ENCODE data around the gene ST8SIA2.

ST8SIA2 gene

DNA sequence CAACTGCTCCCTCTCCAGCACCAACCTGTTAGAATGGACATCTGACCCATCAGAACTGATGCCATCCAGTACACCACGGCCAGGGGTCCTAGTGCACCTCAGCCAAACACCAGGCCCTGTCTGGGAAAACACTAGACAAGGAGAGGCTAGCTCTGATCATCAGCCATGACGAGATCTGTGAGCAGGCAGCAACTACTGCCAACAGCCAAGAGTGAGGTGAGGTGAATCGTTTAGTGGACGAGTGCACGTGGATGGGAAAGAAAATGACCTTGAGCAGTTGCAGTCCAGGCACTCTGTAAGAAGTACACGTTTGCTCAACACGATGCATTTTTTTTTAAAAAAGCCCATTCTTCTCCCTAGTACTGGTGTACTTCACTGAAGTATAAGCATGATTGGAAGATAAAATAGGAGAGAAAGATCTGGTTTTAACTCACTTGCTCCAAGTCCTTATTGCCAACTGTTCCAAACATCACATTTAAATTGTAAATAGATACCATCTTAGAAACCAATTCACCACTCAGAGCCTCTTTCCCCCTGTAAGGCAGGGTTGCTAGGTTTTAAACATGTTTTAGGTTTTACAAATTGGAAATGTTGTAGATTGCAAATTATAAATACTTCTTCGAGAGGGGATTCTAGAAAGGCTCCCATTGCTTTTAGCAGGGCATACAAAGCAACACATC is 5.7 kb downstream of the ST8SIA2 start:
- no peak for DNase-seq

DNA sequence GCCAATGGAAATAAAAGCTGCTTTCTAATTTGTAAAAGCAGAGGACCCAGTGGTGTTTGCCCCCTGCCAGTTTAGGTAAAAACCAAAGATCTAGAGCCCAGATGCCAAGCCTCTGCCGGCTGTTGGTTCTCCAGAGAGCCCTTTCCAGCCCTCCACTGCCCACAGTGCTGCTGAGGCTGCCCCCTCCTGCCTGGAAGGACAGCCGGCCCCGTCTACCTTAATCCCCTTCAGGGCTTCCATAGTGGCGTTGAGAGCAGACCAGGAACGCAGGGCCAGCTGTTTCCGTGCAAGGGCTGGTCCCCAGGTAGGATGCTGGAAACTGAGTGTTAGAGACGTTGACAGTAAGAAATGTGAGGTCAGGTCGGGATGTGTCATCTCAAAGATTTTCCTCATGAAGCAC is 6.9 kb downstream of the ST8SIA2 start:
- DNase-seq, result no peak

- DNase-seq, result no peak
Measured at GRCh38 chr15:92400980-92401787, 7.5 kb downstream of the ST8SIA2 start.

GRCh38 chr15:92402751-92403150 is 9.1 kb downstream of the ST8SIA2 start:
- DNase-seq, result no peak

- no peak for DNase-seq
Measured at GRCh38 chr15:92405942-92406341, 12.3 kb downstream of the ST8SIA2 start.

GRCh38 chr15:92407321-92407720 is 13.6 kb downstream of the ST8SIA2 start:
- no peak for DNase-seq

DNA sequence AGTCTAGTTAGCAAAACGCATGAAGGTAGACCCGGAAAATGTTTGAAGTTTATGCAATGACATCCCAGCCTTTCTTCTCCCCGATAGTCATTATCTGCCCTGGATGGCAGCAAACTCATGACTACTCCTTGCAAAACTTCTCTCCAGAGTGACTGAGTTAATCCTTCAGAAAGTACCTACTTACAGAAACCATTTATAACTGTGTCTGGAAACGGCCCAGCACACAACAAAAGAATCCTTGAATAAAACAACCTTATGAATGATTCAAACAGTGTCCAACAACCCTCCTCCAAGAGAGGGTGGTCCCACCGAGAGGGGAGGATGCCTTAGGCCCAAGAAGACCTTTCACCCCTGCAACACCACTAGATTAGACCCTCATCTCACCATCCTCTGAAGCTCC is 14.2 kb downstream of the ST8SIA2 start:
- DNase-seq, result no peak

- DNase-seq, result no peak
Measured at GRCh38 chr15:92409006-92409405, 15.3 kb downstream of the ST8SIA2 start.

- no peak for DNase-seq
Measured at GRCh38 chr15:92409521-92409920, 15.8 kb downstream of the ST8SIA2 start.

DNA sequence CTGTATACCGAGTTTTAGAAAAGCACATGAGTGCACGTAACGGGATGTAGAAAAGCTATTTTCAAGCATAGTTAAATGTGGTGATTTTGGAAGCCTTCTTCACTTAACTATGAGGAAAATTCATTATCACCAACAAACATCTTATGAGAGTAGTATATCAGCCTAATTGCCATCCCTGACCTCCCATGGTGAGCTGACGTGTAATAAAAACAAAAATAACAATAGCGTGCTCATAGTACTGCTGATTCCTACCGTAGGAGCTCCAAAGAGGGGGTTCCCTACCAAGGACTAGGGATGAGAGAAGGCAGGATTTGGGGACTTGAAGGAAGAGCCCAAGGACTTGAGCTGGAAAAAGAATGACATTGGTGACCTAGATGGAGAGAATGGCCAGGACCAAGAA is 16.9 kb downstream of the ST8SIA2 start:
- no peak for DNase-seq

GRCh38 chr15:92411256-92411655 is 17.6 kb downstream of the ST8SIA2 start:
- DNase-seq, result no peak

DNA sequence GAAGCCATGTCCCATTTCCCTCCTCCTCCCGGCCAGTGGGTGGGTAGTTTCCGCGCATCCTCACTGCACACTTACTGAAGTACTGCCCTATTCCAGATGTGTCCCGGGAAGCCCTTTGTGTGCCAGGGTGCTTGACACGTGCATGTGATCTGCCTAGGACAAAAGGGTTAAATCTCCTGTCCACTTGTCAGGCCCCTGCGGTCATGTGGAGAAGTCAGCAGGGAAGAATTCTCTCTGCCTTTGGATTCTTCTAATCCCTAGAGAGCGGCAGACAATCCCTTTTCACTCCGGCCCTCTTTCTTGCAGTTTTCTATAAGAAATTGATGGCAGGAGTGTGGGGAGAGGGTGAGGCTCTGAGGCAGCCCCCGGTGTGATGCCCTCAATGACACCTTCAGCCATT is 19.8 kb downstream of the ST8SIA2 start:
- no peak for DNase-seq

- no peak for DNase-seq
Measured at GRCh38 chr15:92415639-92416297, 22.1 kb downstream of the ST8SIA2 start.

- no peak for DNase-seq
Measured at GRCh38 chr15:92416557-92416956, 22.9 kb downstream of the ST8SIA2 start.

- no peak for DNase-seq
Measured at GRCh38 chr15:92417716-92418115, 24.0 kb downstream of the ST8SIA2 start.

GRCh38 chr15:92418864-92419263 is 25.2 kb downstream of the ST8SIA2 start:
- DNase-seq, result no peak

DNA sequence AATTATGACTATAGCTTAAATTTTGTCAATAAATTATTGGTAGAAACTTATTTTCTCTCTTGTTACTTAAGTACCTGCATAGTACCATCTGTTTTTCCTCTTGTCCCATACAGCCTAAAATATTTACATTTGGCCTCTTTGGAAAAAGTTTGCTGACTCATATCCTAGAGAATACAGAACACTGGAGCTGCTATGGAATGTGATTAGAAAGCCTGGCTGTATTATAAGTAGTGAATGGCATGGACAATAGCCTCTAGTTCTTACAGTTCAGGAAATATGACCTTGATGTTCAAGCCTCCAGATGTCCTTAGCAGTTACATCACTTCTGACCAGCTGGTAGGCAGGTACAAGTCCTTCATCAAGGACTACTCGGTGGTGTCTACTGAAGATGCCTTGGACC is 28.3 kb downstream of the ST8SIA2 start:
- DNase-seq, result no peak

DNA sequence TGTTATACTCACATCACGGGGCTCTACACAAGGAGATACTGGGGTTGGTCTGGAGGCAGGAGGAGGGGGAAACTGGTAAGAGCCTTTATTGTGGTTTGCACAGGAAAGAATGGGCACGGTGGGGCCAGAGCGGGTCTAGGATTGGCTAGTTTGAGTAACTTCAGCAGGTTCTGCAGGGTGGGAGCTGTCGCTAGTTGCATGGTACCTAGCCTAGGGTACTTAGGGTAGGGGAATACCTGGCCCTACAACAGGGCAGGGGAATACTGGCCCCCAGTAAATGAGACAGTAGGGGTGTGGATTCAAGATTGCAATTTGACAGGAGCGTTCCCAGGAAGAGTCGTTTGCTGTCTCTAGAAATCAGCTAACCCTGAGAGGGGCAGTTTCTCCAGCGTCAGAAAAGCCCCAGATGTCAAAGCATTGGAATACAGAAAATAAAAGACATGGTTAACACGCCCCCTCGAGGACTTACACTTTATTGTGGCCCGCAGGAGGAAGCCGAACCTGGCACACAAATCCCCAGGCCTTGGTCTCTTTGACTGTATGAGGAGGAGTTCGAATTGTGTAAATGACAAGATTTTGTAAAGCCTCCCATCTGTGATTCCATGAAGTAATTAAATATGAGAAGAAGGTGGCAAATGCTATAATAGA is 32.0 kb downstream of the ST8SIA2 start:
- no peak for DNase-seq

DNA sequence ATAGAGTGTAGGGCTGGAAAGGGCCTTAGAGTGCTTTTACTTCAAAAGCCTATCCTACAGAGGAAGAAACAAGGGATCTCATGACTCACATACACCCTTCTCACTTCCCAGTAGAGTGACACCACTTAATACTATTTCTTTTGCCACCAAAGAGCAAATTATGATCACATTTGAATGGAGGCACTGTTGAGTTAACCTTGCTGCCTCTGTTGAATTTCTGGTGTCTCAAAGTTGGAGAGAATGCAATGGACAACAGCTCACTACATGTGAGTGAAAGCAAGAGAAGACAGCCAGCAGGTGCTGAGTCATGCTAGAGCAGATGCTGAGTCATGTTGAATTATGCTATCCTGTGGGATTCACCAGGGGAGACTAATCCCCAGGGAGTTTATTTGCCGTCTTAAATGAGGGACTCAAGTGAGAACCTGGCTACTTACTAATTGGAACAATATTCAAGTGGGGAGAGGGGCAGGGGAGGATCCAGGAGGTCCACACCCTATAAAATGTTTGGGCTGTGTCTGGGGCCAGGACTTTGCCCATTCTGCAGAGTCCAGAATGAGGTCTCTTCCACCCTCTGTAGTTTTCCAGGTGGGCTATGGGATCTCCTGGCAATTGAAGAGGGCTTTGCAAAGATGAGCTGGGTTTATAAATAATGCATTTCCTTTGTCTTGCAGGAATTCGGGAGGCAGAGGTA is 35.8 kb downstream of the ST8SIA2 start:
- DNase-seq, result peak in 1 of 2 experiments; percentile 29

DNA sequence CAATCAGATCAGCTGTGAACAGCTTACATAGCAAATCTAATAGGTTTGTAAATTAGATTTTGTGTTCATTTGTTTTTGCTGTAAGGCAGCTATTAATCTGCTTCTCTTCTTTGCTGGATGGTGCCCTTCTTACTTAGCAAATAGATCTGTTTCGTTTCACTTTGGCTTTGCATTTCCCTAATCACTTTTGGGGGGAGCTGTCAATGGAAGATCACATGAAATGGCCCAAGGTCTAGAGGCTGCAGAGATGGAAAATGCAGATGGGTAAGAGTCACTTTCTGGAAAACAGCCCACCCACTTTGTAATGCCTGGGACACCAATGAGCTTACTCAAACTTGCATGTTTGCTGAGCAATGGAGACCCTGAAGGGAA is 36.4 kb downstream of the ST8SIA2 start:
- no peak for DNase-seq

GRCh38 chr15:92435145-92435544 is 41.5 kb downstream of the ST8SIA2 start:
- DNase-seq, result no peak

DNA sequence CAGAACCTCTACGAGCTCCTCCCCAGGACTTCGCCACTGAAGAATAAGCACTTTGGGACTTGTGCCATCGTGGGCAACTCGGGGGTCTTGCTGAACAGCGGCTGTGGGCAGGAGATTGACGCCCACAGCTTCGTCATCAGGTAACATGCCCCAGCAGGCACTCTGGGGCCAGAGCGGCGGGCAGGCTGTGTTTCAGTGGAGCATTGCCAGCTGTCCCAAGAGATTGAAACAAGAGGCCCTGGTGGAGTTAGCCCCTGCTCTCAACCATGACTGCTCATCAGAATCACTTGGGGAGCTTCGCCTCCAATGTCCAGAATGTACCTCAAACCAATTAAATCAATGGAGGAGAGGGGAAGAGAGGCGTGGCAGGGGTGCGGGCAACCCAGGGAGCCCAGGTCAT is 44.8 kb downstream of the ST8SIA2 start:
- DNase-seq, result no peak

DNA sequence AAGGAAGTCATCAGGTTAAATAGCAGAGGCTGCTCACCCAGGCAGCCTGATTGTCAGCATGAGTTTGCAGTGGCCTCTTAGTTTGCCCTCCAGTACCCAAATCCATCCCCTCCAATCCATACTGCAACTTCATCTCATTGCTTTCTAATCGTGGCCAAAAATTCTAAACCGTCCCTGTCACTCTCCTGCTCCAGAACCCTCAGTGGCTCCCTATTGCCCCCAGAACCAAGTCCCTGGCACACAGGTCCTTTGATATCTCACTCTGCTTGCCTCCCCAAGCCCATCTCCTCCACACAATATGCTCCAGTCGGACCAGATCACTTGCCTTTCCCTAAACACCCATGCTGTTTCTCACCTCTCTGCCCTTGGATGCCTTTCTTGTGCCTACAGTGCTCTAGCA is 49.7 kb downstream of the ST8SIA2 start:
- no peak for DNase-seq

Measured in NCI-H2081 (cell line).